GM12878 (cell line): ENCODE results near the gene SRPX2. TPM values are rescaled to one million over a fixed set of nuclear protein-coding genes. Genes with fewer than 3 reads are reported as not detected.
A peak's percentile ranks its signal among the peaks of the same experiment; 100 is the strongest.

Experiments
- ATAC-seq: fragments of 200-7000 bp; cut with Tn5 transposase; 3 replicates; pipeline ENCODE4 v1.9.1; 2020; ENCODE audit warnings: mild to moderate bottlenecking, moderate library complexity
- BruUV-seq: library from RNA; stranded (reverse); fragments of 400-500 nt; replicated peaks from 2 replicates; lab custom pipeline; 2021; lab: Mats Ljungman, UMichigan
- CTCF ChIA-PET: fragments of 300-600 bp; sonication (Branson Sonifier 250); formaldehyde crosslinking; extraction: SDS; loops from one replicate; lab custom pipeline; 2021; ENCODE audit warnings: inconsistent platforms; lab: Yijun Ruan, JAX
- POLR2A ChIA-PET: fragments of 350-600 bp; formaldehyde crosslinking; extraction: SDS; loops from one replicate; lab custom pipeline; 2021; ENCODE audit warnings: inconsistent platforms; lab: Charles Lee
- RAD21 ChIA-PET: fragments of 300-600 bp; sonication (Branson Sonifier 250); formaldehyde crosslinking; loops from one replicate; lab custom pipeline; 2023; ENCODE audit warnings: antibody characterized with exemption; ENCODE audit not compliant: unreplicated experiment; lab: Charles Lee
- SMC1A ChIA-PET: fragments of 300-600 bp; sonication (Branson Sonifier 250); formaldehyde crosslinking; loops from one replicate; lab custom pipeline; 2023; ENCODE audit not compliant: unreplicated experiment, uncharacterized antibody; lab: Charles Lee
- DNase-seq: peaks from one replicate; pipeline ENCODE4 v3.0.0-alpha.2; 2011; ENCODE audit warnings: low read depth, low spot score
- FAIRE-seq: peaks from 3 replicates; lab custom pipeline; 2011; peaks lifted over from hg19 to GRCh38; lab: Jason Lieb, UNC
- H2AFZ ChIP-seq: 2 replicates; pipeline ENCODE4 v1.6.0; 2011; ENCODE audit warnings: low read depth, low read length, control low read depth; ENCODE audit not compliant: control insufficient read depth
- H3K27ac ChIP-seq: 2 replicates; pipeline ENCODE4 v1.5.1; 2011; ENCODE audit warnings: control low read depth; ENCODE audit not compliant: control insufficient read depth, insufficient read depth
- H3K27me3 ChIP-seq, 2 experiments: replicated peaks in 1 of 2; 2 replicates each; pipeline versions ENCODE4 v1.6.0 to v1.6.1; 2011; ENCODE audit warnings: low read length in 1 of 2; ENCODE audit not compliant: control insufficient read depth in 2 of 2, insufficient read depth in 2 of 2
- H3K36me3 ChIP-seq, 2 experiments: 2 replicates each; pipeline ENCODE4 v1.5.1; 2011; ENCODE audit warnings: low read length in 1 of 2; ENCODE audit not compliant: control insufficient read depth in 2 of 2, insufficient read depth in 2 of 2
- H3K4me1 ChIP-seq: 2 replicates; pipeline ENCODE4 v1.6.1; 2011; ENCODE audit warnings: mild to moderate bottlenecking, low read length, moderate library complexity, mixed read lengths; ENCODE audit not compliant: control insufficient read depth, insufficient read depth
- H3K4me2 ChIP-seq: 2 replicates; pipeline ENCODE4 v1.6.0; 2011; ENCODE audit warnings: control low read depth; ENCODE audit not compliant: control insufficient read depth, insufficient read depth
- H3K4me3 ChIP-seq: fragments of 200-600 bp; sonication (generic); 2 replicates; pipeline ENCODE4 v1.5.1; 2016
- H3K79me2 ChIP-seq: 2 replicates; pipeline ENCODE4 v1.6.0; 2011; ENCODE audit warnings: low read length; ENCODE audit not compliant: control insufficient read depth, insufficient read depth
- H3K9ac ChIP-seq: 2 replicates; pipeline ENCODE4 v1.8.0; 2011; ENCODE audit warnings: low read length, control low read depth, mixed read lengths; ENCODE audit not compliant: control insufficient read depth, insufficient read depth
- H3K9me3 ChIP-seq: replicated peaks from 3 replicates; pipeline ENCODE4 v1.5.1; 2011; ENCODE audit warnings: mild to moderate bottlenecking, low read length; ENCODE audit not compliant: control insufficient read depth, insufficient read depth
- H4K20me1 ChIP-seq: 2 replicates; pipeline ENCODE4 v1.6.0; 2011; ENCODE audit not compliant: control insufficient read depth, insufficient read depth
- ATF2 ChIP-seq: IDR thresholded peaks from 2 replicates; pipeline ENCODE4 v1.6.1; 2012; ENCODE audit warnings: low read length, inconsistent platforms
- FOXM1 ChIP-seq: IDR thresholded peaks from 2 replicates; pipeline ENCODE4 v1.6.1; 2012; ENCODE audit warnings: low read depth, mild to moderate bottlenecking, inconsistent platforms, low read length, moderate library complexity
- KLF5 ChIP-seq: fragments of 450-650 bp; IDR thresholded peaks from 2 replicates; pipeline ENCODE4 v1.6.1; 2014; ENCODE audit warnings: mild to moderate bottlenecking; ENCODE audit not compliant: partially characterized antibody
- RAD21 ChIP-seq: IDR thresholded peaks from 2 replicates; pipeline ENCODE4 v1.6.1; 2011; ENCODE audit warnings: mild to moderate bottlenecking, low read depth, low read length, moderate library complexity; ENCODE audit not compliant: insufficient read depth
- RUNX3 ChIP-seq: IDR thresholded peaks from 2 replicates; pipeline ENCODE4 v1.6.1; 2012; ENCODE audit warnings: low read length, inconsistent platforms
- SMC3 ChIP-seq: IDR thresholded peaks from 2 replicates; pipeline ENCODE4 v1.6.1; 2011; ENCODE audit warnings: low read length, improper control_type of control experiment, borderline replicate concordance
- SREBF1 ChIP-seq: IDR thresholded peaks from 2 replicates; pipeline ENCODE4 v1.6.1; 2012; ENCODE audit warnings: mild to moderate bottlenecking, low read length
- ZNF384 ChIP-seq: IDR thresholded peaks from 2 replicates; pipeline ENCODE4 v1.6.1; 2012; ENCODE audit warnings: low read depth, mild to moderate bottlenecking, low read length, improper control_type of control experiment, borderline replicate concordance
- WGBS: methylation state at CpG from one replicate; pipeline ENCODE4 v1.1.6; 2016; ENCODE audit warnings: low lambda C conversion rate; ENCODE audit not compliant: insufficient replicate concordance, insufficient coverage; ENCODE audit errors: missing lambda C conversion rate; 5-methylcytosine and 5-hydroxymethylcytosine counted together
- in situ Hi-C: fragments of 300-500 bp; cut with MboI; formaldehyde crosslinking; loops from 9 replicates; pipeline ENCODE4 v1.14.3; 2018; ENCODE audit warnings: mixed read lengths
- intact Hi-C: fragments of 100-400 bp; cut with micrococcal nuclease; formaldehyde crosslinking; loops from one replicate; pipeline ENCODE4 v1.14.2; 2022; ENCODE audit not compliant: unreplicated experiment
- polyA plus RNA-seq, 11 experiments: library from polyadenylated mRNA; depleted of rRNA in 4 of 11; unstranded in 6 of 11; stranded (reverse) in 5 of 11; fragments of >200 nt; fragmentation: Nextera tagmentation in 4 of 11; fragmentation: Illumina TruSeq in 1 of 11; extraction: Ambion mirVana in 4 of 11; extraction: Trizol in 1 of 11; gene quantifications; 1 replicate in 1 of 11; 2 replicates in 10 of 11; pipeline versions ENCODE4 v1.2.1 to v1.2.3, GENCODE V29; 2011 to 2016; ENCODE audit warnings: inconsistent platforms in 2 of 11, missing spikeins in 2 of 11, low read depth in 1 of 11
- total RNA-seq, 4 experiments: library from RNA; depleted of rRNA in 3 of 4; stranded (reverse); fragments of >200 nt in 3 of 4; fragmentation: Illumina TruSeq in 1 of 4; extraction: Trizol in 1 of 4; gene quantifications; 2 replicates each; pipeline versions ENCODE4 v1.2.1 to v1.2.3, GENCODE V29; 2013 to 2021
- TF ChIP-seq, protein P1 (sequence below), 3 experiments: IDR thresholded peaks in 2 of 3; conservative IDR thresholded peaks in 1 of 3; 2 replicates each; pipeline ENCODE4 v1.5.1; 2011; ENCODE audit warnings: low read depth in 3 of 3, low read length in 3 of 3, mild to moderate bottlenecking in 3 of 3, control low read depth in 2 of 3, moderate library complexity in 2 of 3, inconsistent platforms in 1 of 3, mixed read lengths in 1 of 3; ENCODE audit not compliant: control insufficient read depth in 2 of 3, insufficient read depth in 1 of 3; ENCODE audit errors: extremely low read depth in 1 of 3

The SRPX2 gene
- total and polyA plus RNA-seq, 10 of the 15 experiments (the other 5 are each of a cell fraction or from before 2014, with no cell fraction given) = not detected

DNA sequence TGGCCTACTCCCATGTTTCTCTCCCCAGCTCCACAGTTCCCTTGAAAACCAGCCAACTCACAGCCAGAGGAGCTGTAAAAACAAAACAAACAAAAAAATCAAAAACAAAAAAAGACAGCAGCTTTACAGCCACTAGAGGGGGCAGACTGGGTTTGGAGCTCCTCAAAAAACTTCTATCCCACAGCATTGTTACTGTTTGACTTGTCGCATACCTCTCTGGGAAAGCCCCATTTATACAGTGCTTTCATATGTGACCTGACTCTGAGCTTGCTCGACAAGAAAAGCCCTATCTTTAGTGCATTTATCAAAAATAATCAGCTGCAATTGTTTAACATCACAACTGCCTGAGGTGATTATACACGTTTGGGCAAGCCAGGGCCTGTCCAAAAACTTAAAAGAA is 29.0 kb upstream of the SRPX2 start:
- no peaks in the 10 kb centered on the region for H3K9me3 ChIP-seq
- H3K4me3 ChIP-seq = no peak overlapping the region
- ATAC-seq (peak; percentile 98), FAIRE-seq (peak; percentile 7), DNase-seq (peak; percentile 32)
- no peaks in the 10 kb centered on the region for H4K20me1 ChIP-seq
- ChIA-PET CTCF (interaction anchor here (0.7 to 1.2 kb wide), 8 partner anchors 22 to 203 kb away, joined by 3 to 9 read pairs (median 3); no protein-coding TSS in a partner anchor), RAD21 (interaction anchor here (0.5 to 1.6 kb wide), 3 partner anchors 45 to 154 kb away, joined by 3 to 5 read pairs (median 4); no protein-coding TSS in a partner anchor), POLR2A (no interaction called here), SMC1A (interaction anchor here (1.0 kb wide), 2 partner anchors 39 to 40 kb away, joined by 3 read pairs; no protein-coding TSS in a partner anchor)
- intact Hi-C loops = no loop called here
- WGBS = 2% methylated on average over 3 of the region's 3 CpGs
- no peaks in the 10 kb centered on the region for H3K4me1 ChIP-seq
- H3K4me2 ChIP-seq = no peak overlapping the region
- peak; percentile 46 for TF ChIP-seq RUNX3
- 0 out of 2 replicates have a peak, but pooled peaks have one; percentile 22 for TF ChIP-seq FOXM1
- TF ChIP-seq ATF2 = 0 out of 2 replicates have a peak, but pooled peaks have one; percentile 26
- TF ChIP-seq SREBF1 = no peak
- no peak for TF ChIP-seq KLF5
- peak; percentile 36; the same call in 1 of the 2 replicates for TF ChIP-seq ZNF384
- peak; percentile 50; the same call in 1 of the 2 replicates for TF ChIP-seq SMC3
- TF ChIP-seq, protein P1, sequence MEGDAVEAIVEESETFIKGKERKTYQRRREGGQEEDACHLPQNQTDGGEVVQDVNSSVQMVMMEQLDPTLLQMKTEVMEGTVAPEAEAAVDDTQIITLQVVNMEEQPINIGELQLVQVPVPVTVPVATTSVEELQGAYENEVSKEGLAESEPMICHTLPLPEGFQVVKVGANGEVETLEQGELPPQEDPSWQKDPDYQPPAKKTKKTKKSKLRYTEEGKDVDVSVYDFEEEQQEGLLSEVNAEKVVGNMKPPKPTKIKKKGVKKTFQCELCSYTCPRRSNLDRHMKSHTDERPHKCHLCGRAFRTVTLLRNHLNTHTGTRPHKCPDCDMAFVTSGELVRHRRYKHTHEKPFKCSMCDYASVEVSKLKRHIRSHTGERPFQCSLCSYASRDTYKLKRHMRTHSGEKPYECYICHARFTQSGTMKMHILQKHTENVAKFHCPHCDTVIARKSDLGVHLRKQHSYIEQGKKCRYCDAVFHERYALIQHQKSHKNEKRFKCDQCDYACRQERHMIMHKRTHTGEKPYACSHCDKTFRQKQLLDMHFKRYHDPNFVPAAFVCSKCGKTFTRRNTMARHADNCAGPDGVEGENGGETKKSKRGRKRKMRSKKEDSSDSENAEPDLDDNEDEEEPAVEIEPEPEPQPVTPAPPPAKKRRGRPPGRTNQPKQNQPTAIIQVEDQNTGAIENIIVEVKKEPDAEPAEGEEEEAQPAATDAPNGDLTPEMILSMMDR (IDR thresholded peaks at IDR 0.05 in 2 of 3, conservative IDR thresholded peaks at IDR 0.05 in 1 of 3; ENCODE audit: control insufficient read depth in 2 of 3, extremely low read depth in 1 of 3, insufficient read depth in 1 of 3, low read depth in 3 of 3, low read length in 3 of 3) = peak; percentile 45 to 65 (median 52); a peak in 5 of 6 replicates
- TF ChIP-seq RAD21 = peak; percentile 43
- H2AFZ ChIP-seq = no peak overlapping the region
- in situ Hi-C loops = no loop called here
- no peak overlapping the region for H3K27ac ChIP-seq
- H3K27me3 ChIP-seq = no peaks in the 10 kb centered on the region
- no peak overlapping the region for H3K9ac ChIP-seq
- BruUV-seq = no TSS peak
- H3K36me3 ChIP-seq = no peaks in the 10 kb centered on the region
- H3K79me2 ChIP-seq = no peaks in the 10 kb centered on the region
